GM19351 (cell line): Measurements from ENCODE around the gene REV1.
"Not testable (repeated sequence)": the region's sequence is repeated elsewhere in the genome, so short reads cannot be mapped to it uniquely, and the experiment has no call there.

ENCODE experiments used
- ATAC-seq: cut with Tn5 transposase; IDR thresholded peaks from one replicate; pipeline ENCODE4 v1.9.1; 2021; ENCODE audit warnings: mild to moderate bottlenecking, moderate library complexity; ENCODE audit not compliant: unreplicated experiment

The REV1 gene

DNA sequence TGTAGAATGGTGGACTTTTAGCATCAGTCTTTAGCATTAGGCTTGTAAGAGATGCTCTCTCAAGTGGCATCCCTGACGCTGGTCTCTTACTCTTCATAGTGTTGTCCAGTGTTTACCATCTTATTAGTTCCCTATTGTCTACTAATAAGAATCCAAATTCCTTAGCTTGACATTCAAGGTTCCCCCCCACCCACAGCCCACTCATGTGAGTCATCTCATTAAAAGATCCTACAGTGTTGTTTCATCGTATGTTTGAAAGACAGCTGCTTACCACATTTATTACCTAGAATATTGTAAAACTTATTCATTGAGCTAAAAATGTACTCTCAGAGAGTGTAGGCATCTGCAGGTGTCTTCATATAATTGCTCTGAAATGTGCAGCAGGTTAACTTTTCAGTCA, 124.2 kb downstream of the REV1 start:
- no peak for ATAC-seq

DNA sequence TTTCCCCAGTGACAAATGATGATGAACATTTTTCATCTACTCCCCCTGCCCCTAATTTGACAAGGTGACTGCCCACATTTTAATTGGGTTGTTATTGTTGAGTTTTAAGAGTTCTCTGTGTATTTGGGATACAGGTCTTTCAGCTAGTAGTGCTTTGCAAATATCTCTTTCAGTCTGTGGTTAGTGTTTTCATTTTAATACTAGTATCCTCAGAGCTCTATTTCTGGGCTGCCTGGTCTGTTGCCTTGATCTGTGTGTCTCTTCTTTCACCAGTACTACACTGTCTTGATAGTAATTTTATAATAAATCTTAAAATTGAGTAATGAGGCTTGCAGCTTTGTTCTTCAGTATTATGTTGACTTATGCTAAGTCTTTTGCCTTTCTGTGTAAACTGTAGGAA, 133.0 kb downstream of the REV1 start:
- ATAC-seq, result no peak

DNA sequence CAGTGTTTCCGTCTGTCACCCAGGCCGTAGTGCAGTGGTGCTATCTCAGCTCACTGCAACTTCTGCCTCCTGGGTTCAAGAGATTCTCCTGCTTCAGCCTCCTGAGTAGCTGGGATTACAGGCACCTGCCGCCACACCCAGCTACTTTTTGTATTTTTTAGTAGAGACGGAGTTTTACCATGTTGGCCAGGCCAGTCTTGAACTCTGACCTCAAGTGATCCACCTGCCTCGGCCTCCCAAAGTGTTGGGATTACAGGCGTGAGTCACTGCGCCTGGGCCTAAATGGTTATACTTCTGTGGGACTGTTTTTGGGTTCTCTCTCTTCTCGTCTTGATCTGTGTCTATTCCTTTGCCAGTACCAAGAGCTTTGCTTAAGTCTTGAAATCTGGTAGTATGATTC, 135.0 kb downstream of the REV1 start:
- not testable (repeated sequence) for ATAC-seq

GRCh38 chr2:99354070-99354469, 135.7 kb downstream of the REV1 start:
- ATAC-seq, result no peak
